RPMI7951 (cell line): ENCODE data around the gene SMTNL1. TPM values are rescaled to one million over a fixed set of nuclear protein-coding genes. Genes with fewer than 3 reads are reported as not detected.

Experiments
- DNase-seq: peaks from one replicate; pipeline ENCODE4 v3.0.0-alpha.2; 2012; ENCODE audit warnings: low read depth
- total RNA-seq: library from RNA; depleted of rRNA; stranded (reverse); fragments of >200 nt; shearing (Covaris generic); gene quantifications from 2 replicates; pipeline ENCODE4 v1.2.3, GENCODE V29; 2014

SMTNL1 gene
- total RNA-seq, 1 experiment from 2014 or later = not detected

DNA sequence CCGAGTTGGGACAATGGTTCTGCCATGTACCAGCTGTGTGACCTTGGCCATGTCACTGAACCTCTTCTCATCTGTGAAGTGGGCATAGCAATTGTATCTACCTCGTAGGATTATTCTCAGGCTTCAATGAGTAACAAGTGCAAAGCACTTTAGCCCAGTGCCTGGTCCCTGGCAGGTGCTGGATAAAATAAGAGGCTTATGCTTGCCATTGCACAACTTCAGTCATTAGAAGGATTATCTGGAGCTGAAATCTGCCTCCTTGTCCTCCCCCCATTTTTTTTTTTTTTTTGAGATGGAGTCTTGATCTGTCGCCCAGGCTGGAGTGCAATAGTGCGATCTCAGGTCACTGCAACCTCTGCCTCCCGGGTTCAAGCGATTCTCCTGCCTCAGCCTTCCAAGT, 7.2 kb downstream of the SMTNL1 start:
- DNase-seq = no peak

- DNase-seq = no peak
These were observed 8.5 kb downstream of the SMTNL1 start for GRCh38 chr11:57545883-57546282.

GRCh38 chr11:57546451-57546850, 9.1 kb downstream of the SMTNL1 start:
- no peak for DNase-seq

GRCh38 chr11:57546869-57547475, 9.6 kb downstream of the SMTNL1 start:
- DNase-seq = peak; percentile 53

GRCh38 chr11:57547854-57548377, 10.5 kb downstream of the SMTNL1 start:
- no peak for DNase-seq

DNA sequence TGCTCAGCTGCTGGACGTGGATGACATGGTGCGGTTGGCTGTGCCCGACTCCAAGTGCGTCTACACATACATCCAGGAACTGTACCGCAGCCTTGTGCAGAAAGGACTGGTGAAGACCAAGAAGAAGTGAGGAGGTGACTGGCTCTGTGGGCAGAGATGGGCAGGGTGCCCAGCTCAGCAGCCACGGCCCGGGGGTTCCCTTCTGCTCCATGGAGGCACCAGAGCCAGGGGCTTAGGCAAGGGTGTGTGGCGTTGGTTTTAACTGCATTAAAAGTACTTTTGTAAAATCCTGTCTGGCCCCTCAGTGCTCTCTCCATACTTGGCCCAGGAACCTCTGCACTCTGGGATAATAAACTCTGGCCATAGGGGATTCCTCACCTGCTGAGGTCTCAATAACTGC, 12.6 kb downstream of the SMTNL1 start:
- DNase-seq = no peak

GRCh38 chr11:57551941-57552340, 14.5 kb downstream of the SMTNL1 start:
- no peak for DNase-seq

GRCh38 chr11:57552479-57552878, 15.1 kb downstream of the SMTNL1 start:
- DNase-seq = no peak

DNA sequence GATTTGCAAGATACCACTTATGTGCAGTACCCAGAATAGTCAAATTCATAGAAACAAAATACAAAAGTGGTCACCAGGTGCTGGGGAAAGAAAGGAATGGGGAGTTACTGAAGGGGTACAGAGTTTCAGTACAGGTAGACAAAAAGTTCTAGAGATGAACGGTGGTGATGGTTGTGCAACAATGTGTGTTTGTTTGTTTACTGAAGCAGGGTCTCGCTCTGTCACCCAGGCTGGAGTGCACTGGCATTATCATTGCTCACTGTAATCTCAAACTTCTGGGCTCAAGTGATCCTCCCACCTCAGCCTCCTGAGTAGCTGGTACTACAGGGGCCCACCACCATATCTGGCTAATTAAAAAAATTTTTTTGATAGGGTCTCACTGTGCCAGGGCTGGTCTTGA, 18.0 kb downstream of the SMTNL1 start:
- DNase-seq = no peak

- DNase-seq = no peak
These were observed 18.6 kb downstream of the SMTNL1 start for GRCh38 chr11:57556041-57556440.

DNA sequence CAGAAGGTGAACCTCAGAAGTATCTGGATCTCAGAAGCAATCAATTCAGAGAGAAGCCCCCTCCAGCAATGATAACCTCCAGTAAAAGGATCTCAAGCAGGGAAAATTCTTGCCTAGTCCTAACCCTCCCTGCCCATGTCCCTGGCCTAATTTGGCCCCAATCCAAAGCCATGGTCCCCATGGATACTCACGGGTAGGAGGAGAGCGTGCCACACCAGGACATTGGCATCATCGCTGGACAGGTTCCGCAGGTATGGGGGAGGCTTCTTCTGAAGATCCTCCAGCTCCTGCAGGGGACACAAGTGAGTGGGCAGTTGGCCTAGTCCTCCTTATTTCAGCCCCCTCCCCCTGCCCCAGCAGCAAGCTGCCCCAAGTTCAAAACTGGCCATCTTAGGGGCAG, 22.8 kb downstream of the SMTNL1 start:
- no peak for DNase-seq

- no peak for DNase-seq
These were observed 25.2 kb downstream of the SMTNL1 start for GRCh38 chr11:57562596-57562995.

- DNase-seq = peak; percentile 54
These were observed 28.9 kb downstream of the SMTNL1 start for GRCh38 chr11:57566005-57566904.

DNA sequence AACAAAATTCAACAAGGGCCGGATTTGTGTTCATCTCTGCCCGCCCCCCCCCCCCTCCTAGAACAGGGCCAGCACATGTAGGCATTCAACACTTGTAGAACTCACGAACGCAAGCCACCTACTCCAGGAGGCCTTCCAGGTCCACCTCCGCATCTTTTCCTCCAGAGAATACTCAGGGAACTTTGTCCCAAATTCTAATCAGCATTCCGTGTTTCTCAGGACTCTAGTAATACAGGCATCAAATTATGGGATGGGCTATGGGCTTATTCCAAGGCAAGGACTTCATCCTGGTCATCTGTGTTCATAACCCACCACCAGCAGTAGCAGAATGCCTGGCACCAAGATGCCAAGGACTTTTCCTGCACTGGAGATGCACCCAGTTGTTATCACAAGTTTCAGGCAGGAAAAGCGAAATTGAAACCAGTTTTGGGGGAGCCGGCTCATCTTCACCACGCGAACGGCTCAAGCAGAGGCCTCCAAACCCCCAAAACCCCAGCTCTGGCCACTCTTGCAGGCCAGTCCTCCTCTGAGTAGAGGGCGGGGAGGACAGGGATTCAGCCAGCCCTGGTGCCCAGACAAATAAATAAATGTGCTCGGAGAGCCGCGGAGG, 29.6 kb downstream of the SMTNL1 start:
- no peak for DNase-seq

DNA sequence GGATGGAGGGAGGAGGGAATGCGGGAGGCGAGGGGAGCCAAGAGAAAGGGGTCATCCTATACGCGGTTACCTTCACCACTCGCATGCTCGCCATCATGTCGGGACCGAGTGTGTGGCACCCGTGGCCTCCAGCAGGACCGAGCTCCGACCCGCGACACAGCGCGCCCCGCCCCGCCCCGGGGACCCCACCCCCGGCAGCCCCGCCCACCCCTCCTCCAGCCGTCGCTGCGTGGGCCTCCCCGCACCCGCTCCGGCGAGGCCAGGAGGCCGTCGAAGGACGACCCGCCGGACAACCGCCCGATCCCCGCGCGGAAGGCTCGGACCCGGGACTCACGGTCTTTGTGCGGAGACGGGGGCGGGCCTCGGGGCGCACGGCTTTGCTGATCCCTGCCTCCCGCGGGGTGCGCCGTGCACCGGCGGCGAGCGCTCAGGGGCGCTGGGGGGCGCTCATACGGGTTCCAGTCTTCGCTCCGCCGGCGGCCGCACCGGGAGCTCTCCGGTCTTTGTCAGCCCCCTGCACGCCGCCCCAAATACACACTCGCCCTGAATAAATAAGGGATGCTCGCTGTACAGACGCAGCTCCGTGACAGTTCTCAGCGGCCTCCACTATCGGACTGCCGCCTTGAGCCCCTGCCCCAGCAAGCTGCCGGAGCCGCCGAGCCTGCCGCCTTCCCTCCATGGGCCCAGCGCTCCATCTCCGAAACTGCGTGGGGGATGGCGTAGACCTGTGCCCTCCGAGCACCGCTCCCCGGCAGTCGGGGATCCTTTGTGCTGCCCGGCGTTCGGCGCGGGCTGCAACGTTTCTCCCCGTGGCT, 30.3 kb downstream of the SMTNL1 start, which contains the start of gene UBE2L6:
TSS of gene UBE2L6 (minus strand) at position 158 of the 815 bp plus-strand sequence. CDS start at position 97, 61 bp downstream.
- peak; percentile 24 for DNase-seq

DNA sequence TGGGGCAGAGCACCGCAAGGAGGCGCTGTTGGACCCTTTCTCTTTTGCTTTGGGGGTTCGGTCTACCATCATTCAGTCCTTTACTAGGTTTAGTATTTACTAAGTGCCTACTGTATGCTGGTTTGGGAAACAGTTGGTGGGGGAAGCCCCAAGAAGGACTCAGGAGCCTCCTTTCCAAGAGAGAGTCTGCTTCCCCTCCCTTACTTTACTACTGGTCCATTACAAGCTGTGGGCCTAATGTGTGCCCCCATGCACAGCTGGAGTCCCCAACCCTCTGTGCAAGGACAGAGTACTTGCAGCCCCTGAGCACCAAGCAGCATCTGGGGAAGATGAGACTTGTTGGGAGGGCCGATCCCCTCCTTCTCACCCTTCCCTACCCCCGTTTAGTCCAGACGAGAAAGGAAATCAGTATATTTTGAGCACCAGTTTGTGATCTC, 31.0 kb downstream of the SMTNL1 start:
- DNase-seq = peak; percentile 69

DNA sequence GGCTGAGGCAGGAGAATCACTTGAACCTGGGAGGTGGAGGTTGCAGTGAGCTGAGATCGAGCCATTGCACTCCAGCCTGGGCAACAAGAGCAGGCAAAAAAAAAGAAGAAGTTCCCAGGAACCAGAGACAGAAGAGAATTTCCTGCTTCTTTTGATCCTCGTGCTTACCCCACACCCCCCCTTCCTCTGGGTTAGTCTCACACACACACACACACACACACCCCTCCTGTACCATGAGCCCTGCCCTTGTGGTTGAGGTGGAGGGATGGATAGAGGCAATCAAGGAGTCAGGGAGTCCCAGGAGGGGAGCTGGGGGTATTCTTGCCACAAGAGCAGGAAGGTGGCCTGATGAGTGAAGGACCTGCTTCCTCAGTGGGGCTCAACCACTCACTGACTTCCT, 34.2 kb downstream of the SMTNL1 start:
- DNase-seq = no peak

DNA sequence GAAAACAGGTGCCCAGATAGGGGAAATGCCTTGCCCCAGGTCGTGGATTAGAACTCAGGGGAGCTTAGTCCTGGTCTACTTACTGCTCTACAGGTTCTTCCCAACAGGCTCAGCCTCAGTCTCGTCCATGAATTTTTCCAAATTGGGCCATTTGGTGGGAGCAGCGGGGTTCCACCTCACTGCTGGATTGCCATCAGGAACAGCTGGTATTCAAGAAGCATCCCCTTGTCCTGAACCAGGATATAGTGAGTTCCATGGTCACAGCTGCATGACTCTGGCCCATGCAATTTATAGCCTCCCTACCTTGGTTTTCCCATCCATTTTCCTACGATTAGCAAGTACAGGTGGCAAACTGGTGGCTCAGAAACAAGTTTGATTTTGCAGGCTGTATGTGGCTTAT, 36.7 kb downstream of the SMTNL1 start:
- no peak for DNase-seq

DNA sequence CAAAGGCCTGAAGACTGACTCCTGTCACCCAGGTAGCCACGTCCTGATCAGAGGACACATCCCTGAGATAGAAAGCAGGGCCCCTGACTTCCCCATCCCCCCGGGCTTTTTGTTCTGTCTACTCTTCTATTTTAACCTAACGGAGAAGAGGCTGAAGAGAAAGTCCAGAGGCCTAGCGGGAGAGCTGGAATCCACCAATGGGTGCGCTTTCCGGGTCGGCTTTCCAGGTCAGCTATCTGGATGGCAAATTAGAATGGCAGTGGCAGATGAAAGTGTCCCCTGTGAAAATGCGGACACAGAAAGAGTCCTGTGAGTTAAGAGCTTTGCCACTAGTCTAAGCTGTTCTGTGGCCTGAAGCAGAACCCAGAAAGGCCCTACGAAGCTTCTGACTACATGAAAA, 46.9 kb downstream of the SMTNL1 start:
- no peak for DNase-seq

DNA sequence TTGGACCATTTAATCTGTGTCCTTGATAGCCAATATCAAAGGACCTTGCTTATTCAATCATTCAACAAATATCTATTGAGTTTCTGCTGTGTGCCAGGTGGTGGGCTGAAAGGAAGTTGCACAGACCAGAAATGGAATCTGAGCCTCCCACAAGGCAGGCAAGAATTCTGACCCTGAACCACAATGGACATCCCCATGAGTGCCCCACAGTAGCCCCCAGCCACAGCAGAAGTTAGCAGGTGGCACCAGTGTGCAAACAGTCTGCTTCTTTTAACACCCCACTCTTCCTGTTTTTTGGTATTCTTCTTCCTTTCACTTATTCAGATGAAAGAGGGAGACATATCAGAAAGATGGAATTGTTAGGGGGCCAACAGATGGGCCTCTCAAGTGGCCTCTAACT, 47.9 kb downstream of the SMTNL1 start:
- DNase-seq = no peak

DNA sequence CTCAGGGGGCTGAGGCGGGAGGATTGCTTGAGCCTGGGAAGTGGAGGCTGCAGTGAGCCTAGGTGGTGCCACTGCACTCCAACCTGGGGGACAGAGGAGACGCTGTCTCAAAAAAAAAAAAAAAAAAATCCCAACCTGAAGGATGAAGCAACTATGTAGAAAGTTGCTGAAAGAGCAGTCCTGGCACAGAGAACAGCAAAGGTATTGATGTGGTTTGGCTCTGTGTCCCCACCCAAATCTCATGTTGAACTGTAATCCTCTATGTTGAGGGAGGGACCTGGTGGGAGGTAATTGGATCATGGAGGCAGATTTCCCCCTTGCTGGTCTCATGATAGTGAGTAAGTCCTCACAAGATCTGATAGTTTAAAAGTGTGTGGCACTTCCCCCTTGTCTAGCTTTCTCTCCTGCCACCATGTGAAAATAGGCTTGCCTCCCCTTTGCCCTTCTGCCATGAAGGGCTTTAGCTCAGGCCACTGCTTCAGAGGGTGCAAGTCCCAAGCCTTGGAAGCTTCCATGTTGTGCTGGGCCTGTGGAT, 49.4 kb downstream of the SMTNL1 start:
- DNase-seq = no peak
